ENCODE data around the gene CCL20. TPM values are rescaled to one million over a fixed set of nuclear protein-coding genes. Genes with fewer than 3 reads are reported as not detected.

CCL20 gene
- total and polyA plus RNA-seq, 4 donors, result 0.36 to 5.9 (median 1.3) TPM

- TF ChIP-seq NR2F2 (IDR thresholded peaks at IDR 0.05) (no peak), MAX (IDR thresholded peaks at IDR 0.05) (no peak), JUND (IDR thresholded peaks at IDR 0.05) (no peak), HNF4A (conservative IDR thresholded peaks at IDR 0.05) (no peak), HNF4G (IDR thresholded peaks at IDR 0.05) (no peak), CTCF (IDR thresholded peaks at IDR 0.05; ENCODE audit: low read depth, low read length, missing input control) (no peak), ATF3 (IDR thresholded peaks at IDR 0.05) (no peak), TAF1 (conservative IDR thresholded peaks at IDR 0.05) (no peak), FOXA2 (IDR thresholded peaks at IDR 0.05) (no peak), FOXA1 (IDR thresholded peaks at IDR 0.05) (no peak)
- H3K27ac ChIP-seq (ENCODE audit: low read depth in 1 of 2, low read length in 2 of 2), result no peak overlapping the region
- no peak overlapping the region for H3K4me3 ChIP-seq (ENCODE audit: low read depth in 1 of 3, low read length in 3 of 3)
- no peaks in the 10 kb centered on the region for H3K9me3 ChIP-seq (ENCODE audit: control insufficient read depth in 4 of 4, low read length in 3 of 4)
- no peak overlapping the region for H3K9ac ChIP-seq (ENCODE audit: low read depth in 1 of 2, low read length in 2 of 2)
- no peak for DNase-seq (ENCODE audit: low spot score)
- WGBS, result 89% methylated on average over 4 of the region's 4 CpGs
- H3K36me3 ChIP-seq (ENCODE audit: control insufficient read depth in 4 of 4, insufficient read depth in 3 of 4, low read depth in 1 of 4, low read length in 3 of 4), result no peaks in the 10 kb centered on the region
- H3K27me3 ChIP-seq (ENCODE audit: control insufficient read depth in 4 of 4, insufficient read depth in 4 of 4, low read length in 3 of 4), result no peaks in the 10 kb centered on the region
- no peaks in the 10 kb centered on the region for H3K4me1 ChIP-seq (ENCODE audit: control insufficient read depth in 4 of 4, insufficient read depth in 4 of 4, low read length in 3 of 4)
Observed at GRCh38 chr2:227865291-227865690, 51.6 kb downstream of the CCL20 start.

Small RNA genes within 50 kb of the gene (small RNA-seq; reads per million reads assigned to genes)
- gene SNRPGP8, result not detected

Other genes starting within 250 kb of the CCL20 start
- not detected for gene SCYGR2, start 214.9 kb upstream of the CCL20 start, total RNA-seq
- not detected for gene SCYGR2, start 214.9 kb upstream of the CCL20 start, polyA plus RNA-seq
- not detected for gene SCYGR3, start 199.0 kb upstream of the CCL20 start, total RNA-seq
- gene SCYGR3, start 199.0 kb upstream of the CCL20 start, polyA plus RNA-seq, result not detected
- not detected for gene SCYGR4, start 196.3 kb upstream of the CCL20 start, total RNA-seq
- not detected for gene SCYGR4, start 196.3 kb upstream of the CCL20 start, polyA plus RNA-seq
- not detected for gene SCYGR5, start 147.0 kb upstream of the CCL20 start, total RNA-seq
- not detected for gene SCYGR5, start 147.0 kb upstream of the CCL20 start, polyA plus RNA-seq
- gene SLC19A3, start 95.8 kb upstream of the CCL20 start, total RNA-seq, result 10 to 100 TPM; 12.4 to 12.9 TPM
- gene SLC19A3, start 95.8 kb upstream of the CCL20 start, polyA plus RNA-seq, result 1 to 10 TPM; 4.2 to 4.5 TPM
- not detected for gene SCYGR6, start 89.1 kb upstream of the CCL20 start, total RNA-seq
- gene SCYGR6, start 89.1 kb upstream of the CCL20 start, polyA plus RNA-seq, result not detected
- not detected for gene SCYGR7, start 85.5 kb upstream of the CCL20 start, total RNA-seq
- gene SCYGR7, start 85.5 kb upstream of the CCL20 start, polyA plus RNA-seq, result not detected
- not detected for gene SCYGR8, start 67.9 kb upstream of the CCL20 start, total RNA-seq
- not detected for gene SCYGR8, start 67.9 kb upstream of the CCL20 start, polyA plus RNA-seq
- not detected for gene DAW1, start 57.8 kb downstream of the CCL20 start, total RNA-seq
- gene DAW1, start 57.8 kb downstream of the CCL20 start, polyA plus RNA-seq, result not detected

Data from liver (tissue), 10 donors.